ENCODE results near the gene MYBPC3.

Gene MYBPC3

GRCh38 chr11:47352556-47352955 lies at the start of gene MYBPC3:
Gene MYBPC3 (minus strand): TSS chr11:47352702. CDS start chr11:47352647, 55 bp downstream.
- Histone ChIP-seq H3K27ac (ENCODE audit: low read length) (no peak within 1 kb of the TSS), H3K4me3 (ENCODE audit: low read length) (no peak within 1 kb of the TSS), H3K27me3 (ENCODE audit: control insufficient read depth, insufficient read depth, low read length) (no peaks in the 10 kb centered on the region), H3K36me3 (ENCODE audit: control insufficient read depth, insufficient read depth, low read length) (no peaks in the 10 kb centered on the region; the same call in 1 of the 2 replicates), H3K9me3 (ENCODE audit: control insufficient read depth, insufficient read depth, low read length) (no peaks in the 10 kb centered on the region), H3K4me1 (ENCODE audit: control insufficient read depth, insufficient read depth, low read length) (peaks cover 2% of the 10 kb centered on the region; the same call in 1 of the 2 replicates)
- no CpG with 5 or more reads among the region's 5 CpGs for WGBS (ENCODE audit: insufficient coverage, insufficient read length)
- no peak for DNase-seq (ENCODE audit: low read depth, low spot score)

- H3K27ac ChIP-seq (ENCODE audit: low read length): no peak overlapping the region
- DNase-seq (ENCODE audit: low read depth, low spot score): no peak
- H3K36me3 ChIP-seq (ENCODE audit: control insufficient read depth, insufficient read depth, low read length): no peaks in the 10 kb centered on the region
- WGBS (ENCODE audit: insufficient coverage, insufficient read length): no CpG with 5 or more reads among the region's 8 CpGs
- H3K27me3 ChIP-seq (ENCODE audit: control insufficient read depth, insufficient read depth, low read length): no peaks in the 10 kb centered on the region
- no peaks in the 10 kb centered on the region; the same call in 1 of the 2 replicates for H3K4me1 ChIP-seq (ENCODE audit: control insufficient read depth, insufficient read depth, low read length)
- H3K4me3 ChIP-seq (ENCODE audit: low read length): peak overlapping the region; percentile 41; the same call in 1 of the 2 replicates
- H3K9me3 ChIP-seq (ENCODE audit: control insufficient read depth, insufficient read depth, low read length): no peaks in the 10 kb centered on the region
These were observed 48.3 kb upstream of the MYBPC3 start for GRCh38 chr11:47400768-47401279.

GRCh38 chr11:47399860-47400767 lies 47.6 kb upstream of the MYBPC3 start:
- Histone ChIP-seq H3K27me3 (ENCODE audit: control insufficient read depth, insufficient read depth, low read length) (no peaks in the 10 kb centered on the region), H3K27ac (ENCODE audit: low read length) (no peak overlapping the region), H3K4me1 (ENCODE audit: control insufficient read depth, insufficient read depth, low read length) (no peaks in the 10 kb centered on the region; the same call in 1 of the 2 replicates), H3K4me3 (ENCODE audit: low read length) (peak overlapping the region; percentile 41; the same call in 1 of the 2 replicates), H3K9me3 (ENCODE audit: control insufficient read depth, insufficient read depth, low read length) (no peaks in the 10 kb centered on the region), H3K36me3 (ENCODE audit: control insufficient read depth, insufficient read depth, low read length) (no peaks in the 10 kb centered on the region)
- DNase-seq (ENCODE audit: low read depth, low spot score): no peak
- no CpG with 5 or more reads among the region's 47 CpGs for WGBS (ENCODE audit: insufficient coverage, insufficient read length)

- Histone ChIP-seq H3K4me1 (ENCODE audit: control insufficient read depth, insufficient read depth, low read length) (no peaks in the 10 kb centered on the region; the same call in none of the 2 replicates), H3K27ac (ENCODE audit: low read length) (no peak overlapping the region), H3K36me3 (ENCODE audit: control insufficient read depth, insufficient read depth, low read length) (no peaks in the 10 kb centered on the region), H3K27me3 (ENCODE audit: control insufficient read depth, insufficient read depth, low read length) (no peaks in the 10 kb centered on the region), H3K4me3 (ENCODE audit: low read length) (no peak overlapping the region), H3K9me3 (ENCODE audit: control insufficient read depth, insufficient read depth, low read length) (no peaks in the 10 kb centered on the region)
- no CpG with 5 or more reads among the region's 1 CpG for WGBS (ENCODE audit: insufficient coverage, insufficient read length)
- DNase-seq (ENCODE audit: low read depth, low spot score): no peak
These were observed 46.0 kb upstream of the MYBPC3 start for GRCh38 chr11:47398551-47398950.

GRCh38 chr11:47398011-47398410 lies 45.5 kb upstream of the MYBPC3 start:
- Histone ChIP-seq H3K27ac (ENCODE audit: low read length) (no peak overlapping the region), H3K4me1 (ENCODE audit: control insufficient read depth, insufficient read depth, low read length) (no peaks in the 10 kb centered on the region; the same call in none of the 2 replicates), H3K4me3 (ENCODE audit: low read length) (no peak overlapping the region), H3K27me3 (ENCODE audit: control insufficient read depth, insufficient read depth, low read length) (no peaks in the 10 kb centered on the region), H3K9me3 (ENCODE audit: control insufficient read depth, insufficient read depth, low read length) (no peaks in the 10 kb centered on the region), H3K36me3 (ENCODE audit: control insufficient read depth, insufficient read depth, low read length) (no peaks in the 10 kb centered on the region)
- DNase-seq (ENCODE audit: low read depth, low spot score): no peak
- WGBS (ENCODE audit: insufficient coverage, insufficient read length): no CpG with 5 or more reads among the region's 3 CpGs

- no peaks in the 10 kb centered on the region for H3K9me3 ChIP-seq (ENCODE audit: control insufficient read depth, insufficient read depth, low read length)
- H3K4me3 ChIP-seq (ENCODE audit: low read length): no peak overlapping the region
- DNase-seq (ENCODE audit: low read depth, low spot score): no peak
- no peak overlapping the region for H3K27ac ChIP-seq (ENCODE audit: low read length)
- no peaks in the 10 kb centered on the region for H3K27me3 ChIP-seq (ENCODE audit: control insufficient read depth, insufficient read depth, low read length)
- WGBS (ENCODE audit: insufficient coverage, insufficient read length): no CpG with 5 or more reads among the region's 3 CpGs
- no peaks in the 10 kb centered on the region; the same call in 1 of the 2 replicates for H3K4me1 ChIP-seq (ENCODE audit: control insufficient read depth, insufficient read depth, low read length)
- no peaks in the 10 kb centered on the region for H3K36me3 ChIP-seq (ENCODE audit: control insufficient read depth, insufficient read depth, low read length)
These were observed 43.5 kb upstream of the MYBPC3 start for GRCh38 chr11:47396049-47396320.

- H3K4me3 ChIP-seq (ENCODE audit: low read length): no peak overlapping the region
- no peak for DNase-seq (ENCODE audit: low read depth, low spot score)
- no peak overlapping the region for H3K27ac ChIP-seq (ENCODE audit: low read length)
- H3K4me1 ChIP-seq (ENCODE audit: control insufficient read depth, insufficient read depth, low read length): no peaks in the 10 kb centered on the region; the same call in 1 of the 2 replicates
- no peaks in the 10 kb centered on the region for H3K27me3 ChIP-seq (ENCODE audit: control insufficient read depth, insufficient read depth, low read length)
- no CpG with 5 or more reads among the region's 25 CpGs for WGBS (ENCODE audit: insufficient coverage, insufficient read length)
- no peaks in the 10 kb centered on the region for H3K9me3 ChIP-seq (ENCODE audit: control insufficient read depth, insufficient read depth, low read length)
- no peaks in the 10 kb centered on the region for H3K36me3 ChIP-seq (ENCODE audit: control insufficient read depth, insufficient read depth, low read length)
These were observed 42.9 kb upstream of the MYBPC3 start for GRCh38 chr11:47395223-47396048.

- Histone ChIP-seq H3K9me3 (ENCODE audit: control insufficient read depth, insufficient read depth, low read length) (no peaks in the 10 kb centered on the region), H3K4me3 (ENCODE audit: low read length) (no peak overlapping the region), H3K27me3 (ENCODE audit: control insufficient read depth, insufficient read depth, low read length) (no peaks in the 10 kb centered on the region), H3K36me3 (ENCODE audit: control insufficient read depth, insufficient read depth, low read length) (no peaks in the 10 kb centered on the region), H3K27ac (ENCODE audit: low read length) (no peak overlapping the region), H3K4me1 (ENCODE audit: control insufficient read depth, insufficient read depth, low read length) (no peaks in the 10 kb centered on the region; the same call in 1 of the 2 replicates)
- DNase-seq (ENCODE audit: low read depth, low spot score): no peak
- WGBS (ENCODE audit: insufficient coverage, insufficient read length): no CpG with 5 or more reads among the region's 39 CpGs
These were observed 42.1 kb upstream of the MYBPC3 start for GRCh38 chr11:47394322-47395222.

- H3K27ac ChIP-seq (ENCODE audit: low read length): no peak overlapping the region
- H3K4me1 ChIP-seq (ENCODE audit: control insufficient read depth, insufficient read depth, low read length): no peaks in the 10 kb centered on the region; the same call in 1 of the 2 replicates
- H3K27me3 ChIP-seq (ENCODE audit: control insufficient read depth, insufficient read depth, low read length): no peaks in the 10 kb centered on the region
- no peak overlapping the region for H3K4me3 ChIP-seq (ENCODE audit: low read length)
- no peaks in the 10 kb centered on the region for H3K36me3 ChIP-seq (ENCODE audit: control insufficient read depth, insufficient read depth, low read length)
- no peak for DNase-seq (ENCODE audit: low read depth, low spot score)
- WGBS (ENCODE audit: insufficient coverage, insufficient read length): no CpG with 5 or more reads among the region's 9 CpGs
- H3K9me3 ChIP-seq (ENCODE audit: control insufficient read depth, insufficient read depth, low read length): no peaks in the 10 kb centered on the region
These were observed 41.5 kb upstream of the MYBPC3 start for GRCh38 chr11:47394050-47394321.
